CD14-positive monocyte (primary cell): ENCODE data around the gene C1QA. TPM values are rescaled to one million over a fixed set of nuclear protein-coding genes. Genes with fewer than 3 reads are reported as not detected.

Source experiments
- DNase-seq, 3 donors: peaks; one replicate each; pipeline ENCODE4 v3.0.0-alpha.2; 2011 to 2022
- H2AFZ ChIP-seq: 2 replicates; pipeline ENCODE4 v1.6.0; 2012; ENCODE audit warnings: mild to moderate bottlenecking, low read depth, low read length, inconsistent platforms; ENCODE audit not compliant: insufficient read depth, poor library complexity, severe bottlenecking
- H3K27ac ChIP-seq, 2 donors: 1 replicate in 1 of 2; 2 replicates in 1 of 2; pipeline ENCODE4 v1.5.1; 2012 to 2013; ENCODE audit warnings: low read length in 2 of 2, control low read depth in 1 of 2, inconsistent platforms in 1 of 2, low read depth in 1 of 2, mild to moderate bottlenecking in 1 of 2
- H3K27me3 ChIP-seq, 2 donors: one replicate each; pipeline versions ENCODE4 v1.6.0 to v1.6.1; 2011 to 2013; ENCODE audit warnings: low read length in 2 of 2; ENCODE audit not compliant: control insufficient read depth in 2 of 2, insufficient read depth in 2 of 2
- H3K36me3 ChIP-seq, 2 donors: replicated peaks in 1 of 2; 1 replicate in 1 of 2; 2 replicates in 1 of 2; pipeline versions ENCODE4 v1.5.1 to v1.6.1; 2012 to 2013; ENCODE audit warnings: low read length in 2 of 2, control low read depth in 1 of 2, inconsistent platforms in 1 of 2, mild to moderate bottlenecking in 1 of 2; ENCODE audit not compliant: insufficient read depth in 2 of 2, control insufficient read depth in 1 of 2
- H3K4me1 ChIP-seq, 2 donors: 1 replicate in 1 of 2; 2 replicates in 1 of 2; pipeline versions ENCODE4 v1.5.1 to v1.6.1; 2012 to 2013; ENCODE audit warnings: low read length in 2 of 2, control low read depth in 1 of 2, inconsistent platforms in 1 of 2, mild to moderate bottlenecking in 1 of 2, moderate library complexity in 1 of 2; ENCODE audit not compliant: insufficient read depth in 2 of 2, control insufficient read depth in 1 of 2
- H3K4me2 ChIP-seq: replicated peaks from 2 replicates; pipeline ENCODE3; 2012; ENCODE audit warnings: low read length, moderate library complexity, mild to moderate bottlenecking; ENCODE audit not compliant: poor library complexity, severe bottlenecking; ENCODE audit errors: extremely low read depth
- H3K4me3 ChIP-seq, 3 experiments: fragments of 200-600 bp in 1 of 3; sonication (generic) in 1 of 3; replicated peaks in 1 of 3; 1 replicate in 2 of 3; 2 replicates in 1 of 3; pipeline ENCODE4 v1.5.1; 2011 to 2013; ENCODE audit warnings: low read length in 3 of 3, mild to moderate bottlenecking in 3 of 3, control low read depth in 2 of 3, low read depth in 2 of 3, inconsistent platforms in 1 of 3, moderate library complexity in 1 of 3
- H3K79me2 ChIP-seq: 2 replicates; pipeline ENCODE4 v1.6.0; 2012; ENCODE audit warnings: mild to moderate bottlenecking, control low read depth, inconsistent platforms, low read length, moderate library complexity; ENCODE audit not compliant: insufficient read depth
- H3K9ac ChIP-seq: 2 replicates; pipeline ENCODE4 v1.6.0; 2017; ENCODE audit warnings: low read length, mild to moderate bottlenecking; ENCODE audit not compliant: insufficient read depth, poor library complexity, severe bottlenecking
- H3K9me3 ChIP-seq, 2 donors: replicated peaks in 1 of 2; 1 replicate in 1 of 2; 2 replicates in 1 of 2; pipeline versions ENCODE4 v1.5.1 to v1.6.1; 2012 to 2013; ENCODE audit warnings: low read length in 2 of 2, control low read depth in 1 of 2; ENCODE audit not compliant: control insufficient read depth in 1 of 2, insufficient read depth in 1 of 2
- H4K20me1 ChIP-seq: 2 replicates; pipeline ENCODE4 v1.6.0; 2012; ENCODE audit warnings: mild to moderate bottlenecking, low read length, control low read depth, moderate library complexity; ENCODE audit not compliant: insufficient read depth
- H3K27ac Mint-ChIP-seq, 7 donors: one replicate each; pipeline ENCODE4 v1.8.0; 2020; ENCODE audit warnings: mild to moderate bottlenecking in 7 of 7, mixed read lengths in 7 of 7, moderate library complexity in 6 of 7, inconsistent platforms in 2 of 7
- H3K27me3 Mint-ChIP-seq, 3 donors: one replicate each; pipeline ENCODE4 v1.8.0; 2021 to 2022; ENCODE audit warnings: low read depth in 3 of 3, mild to moderate bottlenecking in 3 of 3, mixed read lengths in 3 of 3, moderate library complexity in 3 of 3, inconsistent platforms in 1 of 3
- H3K36me3 Mint-ChIP-seq, 2 donors: one replicate each; pipeline ENCODE4 v1.8.0; 2020; ENCODE audit warnings: mixed read lengths in 2 of 2, inconsistent platforms in 1 of 2, mild to moderate bottlenecking in 1 of 2
- H3K4me1 Mint-ChIP-seq: one replicate; pipeline ENCODE4 v1.8.0; 2020; ENCODE audit warnings: mild to moderate bottlenecking, mixed read lengths
- H3K4me3 Mint-ChIP-seq, 2 donors: one replicate each; pipeline ENCODE4 v1.8.0; 2020; ENCODE audit warnings: mild to moderate bottlenecking in 2 of 2, mixed read lengths in 2 of 2, moderate library complexity in 1 of 2
- H3K9me3 Mint-ChIP-seq, 7 donors: one replicate each; pipeline ENCODE4 v1.8.0; 2020 to 2022; ENCODE audit warnings: mixed read lengths in 7 of 7, mild to moderate bottlenecking in 6 of 7, moderate library complexity in 6 of 7, inconsistent platforms in 2 of 7
- WGBS: methylation state at CpG from one replicate; pipeline ENCODE4 v1.1.5; 2013; ENCODE audit warnings: missing lambda C conversion rate; ENCODE audit not compliant: insufficient coverage; 5-methylcytosine and 5-hydroxymethylcytosine counted together
- intact Hi-C, 2 donors: fragments of 100-400 bp; cut with micrococcal nuclease; formaldehyde crosslinking; loops; one replicate each; pipeline versions ENCODE4 v1.15.0 to v1.15.1; 2023
- polyA plus RNA-seq, 3 donors: library from polyadenylated mRNA; depleted of rRNA in 1 of 3; unstranded in 2 of 3; stranded (reverse) in 1 of 3; fragments of 300-500 nt in 2 of 3; fragments of >200 nt in 1 of 3; fragmentation: Illumina TruSeq in 2 of 3; gene quantifications; 1 replicate in 2 of 3; 2 replicates in 1 of 3; pipeline ENCODE4 v1.2.3, GENCODE V29; 2012 to 2021
- TF ChIP-seq, protein P1 (sequence below): fragments of 200-600 bp; IDR thresholded peaks from one replicate; pipeline ENCODE4 v1.8.0; 2022; ENCODE audit warnings: antibody characterized with exemption, mild to moderate bottlenecking

The C1QA gene
- polyA plus RNA-seq, 3 donors = 14.5 to 19.6 (median 16.3) TPM

DNA sequence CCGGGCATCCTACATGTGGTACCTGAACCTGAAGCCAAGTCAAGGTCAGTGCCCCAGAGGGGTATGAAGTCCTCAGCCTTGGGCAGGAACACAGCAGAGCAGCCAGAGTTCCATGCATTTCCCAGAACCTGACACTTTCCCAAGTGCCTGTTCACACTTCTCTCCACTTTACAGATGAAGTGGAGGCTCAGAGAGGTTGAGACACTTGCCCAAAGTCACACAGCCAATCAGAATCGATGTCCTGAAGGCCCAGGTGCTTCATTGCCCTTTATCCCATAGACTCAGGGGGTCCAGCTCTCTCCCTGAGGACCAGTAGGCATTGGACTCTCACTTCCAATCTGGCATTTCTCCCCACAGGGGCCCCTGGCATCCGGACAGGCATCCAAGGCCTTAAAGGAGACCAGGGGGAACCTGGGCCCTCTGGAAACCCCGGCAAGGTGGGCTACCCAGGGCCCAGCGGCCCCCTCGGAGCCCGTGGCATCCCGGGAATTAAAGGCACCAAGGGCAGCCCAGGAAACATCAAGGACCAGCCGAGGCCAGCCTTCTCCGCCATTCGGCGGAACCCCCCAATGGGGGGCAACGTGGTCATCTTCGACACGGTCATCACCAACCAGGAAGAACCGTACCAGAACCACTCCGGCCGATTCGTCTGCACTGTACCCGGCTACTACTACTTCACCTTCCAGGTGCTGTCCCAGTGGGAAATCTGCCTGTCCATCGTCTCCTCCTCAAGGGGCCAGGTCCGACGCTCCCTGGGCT lies 2.2 kb downstream of the C1QA start:
- intact Hi-C loops = no loop called here
- Histone ChIP-seq H3K9me3 (peaks cover 0 to 6% of the 10 kb centered on the region in 2 donors), H3K4me2 (no peak overlapping the region), H2AFZ (no peak overlapping the region), H3K79me2 (no peaks in the 10 kb centered on the region), H3K27me3 (no peaks in the 10 kb centered on the region), H3K4me3 (no peak overlapping the region), H3K36me3 (no peaks in the 10 kb centered on the region), H3K27ac (no peak overlapping the region), H3K4me1 (peaks cover 16 to 22% of the 10 kb centered on the region in 2 donors), H4K20me1 (no peaks in the 10 kb centered on the region), H3K9ac (no peak overlapping the region)
- TF ChIP-seq, protein P1, sequence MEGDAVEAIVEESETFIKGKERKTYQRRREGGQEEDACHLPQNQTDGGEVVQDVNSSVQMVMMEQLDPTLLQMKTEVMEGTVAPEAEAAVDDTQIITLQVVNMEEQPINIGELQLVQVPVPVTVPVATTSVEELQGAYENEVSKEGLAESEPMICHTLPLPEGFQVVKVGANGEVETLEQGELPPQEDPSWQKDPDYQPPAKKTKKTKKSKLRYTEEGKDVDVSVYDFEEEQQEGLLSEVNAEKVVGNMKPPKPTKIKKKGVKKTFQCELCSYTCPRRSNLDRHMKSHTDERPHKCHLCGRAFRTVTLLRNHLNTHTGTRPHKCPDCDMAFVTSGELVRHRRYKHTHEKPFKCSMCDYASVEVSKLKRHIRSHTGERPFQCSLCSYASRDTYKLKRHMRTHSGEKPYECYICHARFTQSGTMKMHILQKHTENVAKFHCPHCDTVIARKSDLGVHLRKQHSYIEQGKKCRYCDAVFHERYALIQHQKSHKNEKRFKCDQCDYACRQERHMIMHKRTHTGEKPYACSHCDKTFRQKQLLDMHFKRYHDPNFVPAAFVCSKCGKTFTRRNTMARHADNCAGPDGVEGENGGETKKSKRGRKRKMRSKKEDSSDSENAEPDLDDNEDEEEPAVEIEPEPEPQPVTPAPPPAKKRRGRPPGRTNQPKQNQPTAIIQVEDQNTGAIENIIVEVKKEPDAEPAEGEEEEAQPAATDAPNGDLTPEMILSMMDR = no peak
- H3K4me3 Mint-ChIP-seq = no peak overlapping the region
- H3K36me3 Mint-ChIP-seq = no peaks in the 10 kb centered on the region
- peaks cover 0 to 4% (median 0%) of the 10 kb centered on the region in 7 donors for H3K9me3 Mint-ChIP-seq
- 89% methylated on average over 22 of the region's 23 CpGs for WGBS
- H3K4me1 Mint-ChIP-seq = peaks cover 22% of the 10 kb centered on the region
- H3K27me3 Mint-ChIP-seq = peaks cover 7 to 10% (median 9%) of the 10 kb centered on the region in 3 donors
- DNase-seq = no peak
- H3K27ac Mint-ChIP-seq = no peak overlapping the region

GRCh38 chr1:22639286-22639685 lies 2.9 kb downstream of the C1QA start:
- no peak overlapping the region for H2AFZ ChIP-seq
- no peak overlapping the region for H3K27ac Mint-ChIP-seq

More at GRCh38 chr1:22639286-22639685, 2.9 kb downstream of the C1QA start:
- no peaks in the 10 kb centered on the region for H3K36me3 ChIP-seq
- TF ChIP-seq, protein P1 = no peak
- Mint-ChIP-seq H3K36me3 (no peaks in the 10 kb centered on the region), H3K4me1 (peaks cover 22% of the 10 kb centered on the region), H3K9me3 (peaks cover 0 to 3% (median 0%) of the 10 kb centered on the region in 7 donors), H3K27me3 (peaks cover 4 to 10% (median 7%) of the 10 kb centered on the region in 3 donors), H3K4me3 (no peak overlapping the region)
- H3K9me3 ChIP-seq = peaks cover 0 to 6% of the 10 kb centered on the region in 2 donors
- H3K9ac ChIP-seq = no peak overlapping the region
- whole genome bisulfite sequencing = 20% methylated on average over 2 of the region's 8 CpGs
- DNase-seq = no peak
- H3K4me3 ChIP-seq = no peak overlapping the region
- H3K4me1 ChIP-seq = peaks cover 16 to 22% of the 10 kb centered on the region in 2 donors
- H3K27ac ChIP-seq = no peak overlapping the region
- H4K20me1 ChIP-seq = no peaks in the 10 kb centered on the region
- H3K4me2 ChIP-seq = no peak overlapping the region
- intact Hi-C loops = no loop called here
- H3K27me3 ChIP-seq = no peaks in the 10 kb centered on the region
- H3K79me2 ChIP-seq = no peaks in the 10 kb centered on the region
